Gastrocnemius medialis (tissue), 4 donors: ENCODE measurements around the gene ALK. TPM values are rescaled to one million over a fixed set of nuclear protein-coding genes. Genes with fewer than 3 reads are reported as not detected.

Source experiments
- ATAC-seq, 2 donors: fragments of 150-250 bp; one replicate each; pipeline ENCODE4 v1.9.1; 2016
- DNase-seq, 2 donors: peaks; one replicate each; pipeline ENCODE4 v3.0.0-alpha.2; 2019
- H3K27ac ChIP-seq, 4 donors: fragments of 200-600 bp; sonication (generic); 1 replicate in 1 of 4; 2 replicates in 3 of 4; pipeline ENCODE4 v1.5.1; 2016 to 2018; ENCODE audit warnings: mild to moderate bottlenecking in 2 of 4, moderate library complexity in 1 of 4
- H3K27me3 ChIP-seq, 3 donors: fragments of 200-600 bp; sonication (generic) in 2 of 3; 1 replicate in 1 of 3; 2 replicates in 2 of 3; pipeline versions ENCODE4 v1.5.1 to v1.6.0; 2016 to 2019; ENCODE audit warnings: mild to moderate bottlenecking in 1 of 3, moderate library complexity in 1 of 3
- H3K36me3 ChIP-seq, 2 donors: fragments of 200-600 bp; sonication (generic) in 1 of 2; one replicate each; pipeline ENCODE4 v1.5.1; 2017 to 2018
- H3K4me1 ChIP-seq, 2 donors: fragments of 200-600 bp; sonication (generic) in 1 of 2; one replicate each; pipeline ENCODE4 v1.5.1; 2016 to 2017; ENCODE audit warnings: mild to moderate bottlenecking in 2 of 2
- H3K4me3 ChIP-seq, 4 donors: fragments of 200-600 bp; sonication (generic) in 3 of 4; 1 replicate in 1 of 4; 2 replicates in 3 of 4; pipeline ENCODE4 v1.5.1; 2016 to 2019; ENCODE audit warnings: mild to moderate bottlenecking in 2 of 4
- H3K9me3 ChIP-seq, 3 donors: fragments of 200-600 bp; sonication (generic) in 2 of 3; 1 replicate in 1 of 3; 2 replicates in 2 of 3; pipeline ENCODE4 v1.5.1; 2016 to 2019
- POLR2A ChIP-seq, 2 donors: fragments of 450-650 bp; IDR thresholded peaks; one replicate each; pipeline ENCODE4 v1.6.1; 2017; ENCODE audit warnings: antibody characterized with exemption in 2 of 2, mild to moderate bottlenecking in 2 of 2, moderate library complexity in 2 of 2
- in situ Hi-C, 4 donors: fragments of 200-750 bp; cut with MboI; loops; one replicate each; pipeline versions ENCODE4 v1.15.0 to v1.8.0; 2017; ENCODE audit warnings: low sequenced_read_pairs in 4 of 4
- intact Hi-C: fragments of 100-400 bp; cut with DNase I; formaldehyde crosslinking; loops from one replicate; pipeline ENCODE4 v1.15.1; 2023; ENCODE audit warnings: low total_unique reads
- total RNA-seq, 4 donors: library from RNA; depleted of rRNA; stranded (reverse); fragments of >200 nt; gene quantifications; one replicate each; pipeline versions ENCODE4 v1.1.0 to v1.2.3, GENCODE V29; 2016
- TF ChIP-seq, protein P1 (sequence below), 5 experiments: fragments of 450-650 bp in 3 of 5; fragments of 200-600 bp in 2 of 5; sonication (generic) in 2 of 5; IDR thresholded peaks in 4 of 5; conservative IDR thresholded peaks in 1 of 5; 1 replicate in 4 of 5; 2 replicates in 1 of 5; pipeline ENCODE4 v1.5.1; 2016 to 2019; ENCODE audit warnings: antibody characterized with exemption in 5 of 5, mild to moderate bottlenecking in 3 of 5, moderate library complexity in 3 of 5

Gene ALK
- total RNA-seq, 4 donors from 2014 or later = not detected

DNA sequence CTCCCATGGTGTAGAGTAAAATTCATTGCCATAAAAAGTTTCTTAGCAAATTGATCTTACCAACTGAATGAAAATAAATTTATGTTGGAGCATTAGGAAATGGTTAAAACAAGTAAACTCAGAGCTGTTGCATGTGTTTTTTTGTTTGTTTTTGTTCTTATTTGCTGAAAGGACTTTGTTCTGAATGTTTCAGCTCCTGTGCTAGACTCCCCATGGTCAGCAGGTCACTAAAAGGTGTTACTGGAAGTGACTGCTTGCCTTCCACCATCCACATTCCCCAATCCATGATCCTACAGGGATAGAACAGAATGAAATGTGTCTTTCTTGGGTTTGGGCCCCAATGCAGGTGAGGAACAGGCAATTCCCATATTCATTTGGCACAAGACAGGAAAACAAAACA, 101.8 kb downstream of the ALK start:
- Histone ChIP-seq H3K27me3 (no peaks in the 10 kb centered on the region), H3K27ac (no peak overlapping the region), H3K36me3 (no peaks in the 10 kb centered on the region), H3K9me3 (no peaks in the 10 kb centered on the region), H3K4me3 (no peak overlapping the region), H3K4me1 (no peaks in the 10 kb centered on the region)
- TF ChIP-seq POLR2A (IDR thresholded peaks at IDR 0.05) = no peak
- TF ChIP-seq, protein P1, sequence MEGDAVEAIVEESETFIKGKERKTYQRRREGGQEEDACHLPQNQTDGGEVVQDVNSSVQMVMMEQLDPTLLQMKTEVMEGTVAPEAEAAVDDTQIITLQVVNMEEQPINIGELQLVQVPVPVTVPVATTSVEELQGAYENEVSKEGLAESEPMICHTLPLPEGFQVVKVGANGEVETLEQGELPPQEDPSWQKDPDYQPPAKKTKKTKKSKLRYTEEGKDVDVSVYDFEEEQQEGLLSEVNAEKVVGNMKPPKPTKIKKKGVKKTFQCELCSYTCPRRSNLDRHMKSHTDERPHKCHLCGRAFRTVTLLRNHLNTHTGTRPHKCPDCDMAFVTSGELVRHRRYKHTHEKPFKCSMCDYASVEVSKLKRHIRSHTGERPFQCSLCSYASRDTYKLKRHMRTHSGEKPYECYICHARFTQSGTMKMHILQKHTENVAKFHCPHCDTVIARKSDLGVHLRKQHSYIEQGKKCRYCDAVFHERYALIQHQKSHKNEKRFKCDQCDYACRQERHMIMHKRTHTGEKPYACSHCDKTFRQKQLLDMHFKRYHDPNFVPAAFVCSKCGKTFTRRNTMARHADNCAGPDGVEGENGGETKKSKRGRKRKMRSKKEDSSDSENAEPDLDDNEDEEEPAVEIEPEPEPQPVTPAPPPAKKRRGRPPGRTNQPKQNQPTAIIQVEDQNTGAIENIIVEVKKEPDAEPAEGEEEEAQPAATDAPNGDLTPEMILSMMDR (IDR thresholded peaks at IDR 0.05 in 4 of 5, conservative IDR thresholded peaks at IDR 0.05 in 1 of 5) = no peak
- in situ Hi-C loops = no loop called here
- intact Hi-C loops = no loop called here
- ATAC-seq = no peak
- no peak for DNase-seq

DNA sequence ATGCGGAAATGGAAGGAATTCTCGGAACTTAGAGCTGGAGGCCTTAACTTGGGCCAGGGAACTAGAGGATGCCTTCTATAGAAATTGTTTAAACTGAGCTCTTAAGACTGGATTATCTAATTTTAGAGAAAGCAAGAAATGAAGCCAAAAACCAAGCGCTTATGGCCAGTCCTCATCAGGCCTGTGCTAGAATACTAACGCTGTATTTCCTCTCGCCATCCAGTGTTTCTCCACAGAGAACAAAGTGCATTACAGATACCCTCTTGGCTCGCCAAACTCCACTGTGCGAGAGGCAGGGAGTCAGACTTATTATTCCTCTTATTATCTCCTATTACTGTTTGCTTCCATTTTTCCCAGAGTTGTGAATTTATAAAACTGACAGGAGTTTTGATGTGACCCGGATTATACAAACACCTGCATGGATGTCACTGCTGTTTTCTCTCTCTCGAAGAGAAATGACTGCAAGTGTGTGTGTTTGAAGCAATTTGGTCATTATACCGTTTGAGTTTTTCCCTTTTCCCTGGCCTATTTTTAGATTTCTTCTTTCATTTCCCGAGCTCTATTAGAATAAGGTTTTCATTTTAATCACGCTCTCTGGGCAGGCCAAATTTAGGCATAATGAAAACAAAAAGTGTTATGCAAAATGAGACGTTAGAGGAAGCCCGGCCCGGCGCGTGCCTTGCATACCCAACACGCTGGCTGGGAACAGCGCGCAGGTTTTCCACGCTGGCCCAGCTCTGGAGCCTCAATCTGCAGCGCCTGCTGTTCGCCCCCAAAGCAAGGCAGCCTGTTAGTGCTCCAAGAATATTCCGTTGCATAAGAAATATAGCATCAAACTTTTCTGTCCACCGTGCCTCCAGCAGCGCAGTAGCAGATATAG, 103.3 kb downstream of the ALK start:
- in situ Hi-C loops = no loop called here
- TF ChIP-seq, protein P1 (IDR thresholded peaks at IDR 0.05 in 4 of 5, conservative IDR thresholded peaks at IDR 0.05 in 1 of 5) = no peak
- no peak for TF ChIP-seq POLR2A (IDR thresholded peaks at IDR 0.05)
- intact Hi-C loops = no loop called here
- no peak overlapping the region for H3K27ac ChIP-seq
- no peaks in the 10 kb centered on the region for H3K27me3 ChIP-seq
- no peak overlapping the region for H3K4me3 ChIP-seq
- no peaks in the 10 kb centered on the region for H3K36me3 ChIP-seq
- DNase-seq (no peak), ATAC-seq (no peak)
- no peaks in the 10 kb centered on the region for H3K9me3 ChIP-seq
- H3K4me1 ChIP-seq = no peaks in the 10 kb centered on the region

DNA sequence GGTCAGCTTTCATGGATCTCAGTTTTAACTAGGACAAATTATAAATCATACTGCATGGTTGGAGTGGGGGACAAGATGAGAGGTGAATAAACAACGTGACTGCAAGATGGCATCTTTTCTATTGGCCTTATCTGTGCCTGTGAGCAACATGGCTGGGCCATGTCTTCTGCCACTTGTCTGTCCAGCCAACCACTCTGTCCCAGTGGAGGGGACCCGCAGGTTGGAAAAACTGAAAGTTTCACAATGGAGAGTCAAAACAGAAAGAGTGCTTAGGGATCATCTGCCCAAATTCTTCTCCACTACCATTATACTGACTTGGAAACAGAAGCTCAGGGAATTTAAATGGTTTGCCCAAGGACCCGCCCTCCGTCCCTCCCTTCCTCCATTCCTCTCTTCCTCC, 104.1 kb downstream of the ALK start:
- intact Hi-C loops = no loop called here
- ATAC-seq (no peak), DNase-seq (no peak)
- TF ChIP-seq POLR2A (IDR thresholded peaks at IDR 0.05) = no peak
- TF ChIP-seq, protein P1 (IDR thresholded peaks at IDR 0.05 in 4 of 5, conservative IDR thresholded peaks at IDR 0.05 in 1 of 5) = no peak
- in situ Hi-C loops = no loop called here
- no peaks in the 10 kb centered on the region for H3K27me3 ChIP-seq
- H3K4me3 ChIP-seq = no peak overlapping the region
- H3K36me3 ChIP-seq = no peaks in the 10 kb centered on the region
- H3K27ac ChIP-seq = no peak overlapping the region
- H3K9me3 ChIP-seq = no peaks in the 10 kb centered on the region
- no peaks in the 10 kb centered on the region for H3K4me1 ChIP-seq

DNA sequence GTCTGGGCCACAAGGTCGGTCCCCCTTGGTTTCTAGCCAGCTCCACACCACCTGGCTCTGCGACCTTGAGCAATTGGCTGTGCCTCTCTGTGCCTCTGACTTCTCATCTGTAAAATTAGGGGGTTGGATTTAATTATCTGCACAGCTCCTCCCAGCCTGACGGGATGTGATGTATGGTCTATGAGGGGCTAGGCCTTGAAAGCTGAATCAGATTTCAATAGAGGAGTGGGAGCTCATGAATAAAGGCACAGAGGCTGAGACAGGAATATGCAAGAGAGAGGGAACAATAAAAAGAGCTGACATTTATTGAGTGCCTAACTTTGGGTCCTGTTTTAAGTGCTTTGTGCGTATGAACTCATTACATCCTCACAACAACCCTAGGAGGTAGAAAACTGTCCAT, 104.7 kb downstream of the ALK start:
- intact Hi-C loops = no loop called here
- no peak for DNase-seq
- no peaks in the 10 kb centered on the region for H3K9me3 ChIP-seq
- H3K27ac ChIP-seq = no peak overlapping the region
- no peaks in the 10 kb centered on the region for H3K27me3 ChIP-seq
- ATAC-seq = no peak
- no peaks in the 10 kb centered on the region for H3K4me1 ChIP-seq
- no peak for TF ChIP-seq POLR2A (IDR thresholded peaks at IDR 0.05)
- TF ChIP-seq, protein P1 (IDR thresholded peaks at IDR 0.05 in 4 of 5, conservative IDR thresholded peaks at IDR 0.05 in 1 of 5) = no peak
- H3K4me3 ChIP-seq = no peak overlapping the region
- in situ Hi-C loops = no loop called here
- no peaks in the 10 kb centered on the region for H3K36me3 ChIP-seq
